NCI-H2196 (cell line): ENCODE results near the gene CTF1.
"Not testable (repeated sequence)": the region's sequence is repeated elsewhere in the genome, so short reads cannot be mapped to it uniquely, and the experiment has no call there.

Experiments
- DNase-seq: peaks from one replicate; lab custom pipeline; 2025; ENCODE audit not compliant: unreplicated experiment; lab: John Stamatoyannopoulos, UW

The CTF1 gene

DNA sequence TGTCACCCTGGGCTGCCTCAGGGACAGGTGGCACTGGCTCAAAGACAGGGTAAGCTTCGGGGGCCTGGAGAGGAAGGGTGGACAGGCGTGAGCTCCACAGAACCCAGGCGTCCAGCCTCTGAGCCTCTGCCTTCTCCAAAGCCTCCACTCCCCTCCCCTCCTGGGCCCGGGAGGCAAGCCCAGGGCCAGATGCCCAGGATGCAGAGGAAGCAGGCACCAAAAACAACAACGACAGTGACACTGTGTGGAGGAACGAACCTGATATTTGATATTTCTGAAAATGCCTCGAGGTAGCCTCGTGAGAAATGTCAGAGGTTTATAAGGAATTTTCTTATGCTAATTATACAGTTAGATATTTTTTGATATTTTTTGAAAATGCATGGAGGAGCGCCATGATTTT, 8.5 kb upstream of the CTF1 start:
- no peak for DNase-seq

DNA sequence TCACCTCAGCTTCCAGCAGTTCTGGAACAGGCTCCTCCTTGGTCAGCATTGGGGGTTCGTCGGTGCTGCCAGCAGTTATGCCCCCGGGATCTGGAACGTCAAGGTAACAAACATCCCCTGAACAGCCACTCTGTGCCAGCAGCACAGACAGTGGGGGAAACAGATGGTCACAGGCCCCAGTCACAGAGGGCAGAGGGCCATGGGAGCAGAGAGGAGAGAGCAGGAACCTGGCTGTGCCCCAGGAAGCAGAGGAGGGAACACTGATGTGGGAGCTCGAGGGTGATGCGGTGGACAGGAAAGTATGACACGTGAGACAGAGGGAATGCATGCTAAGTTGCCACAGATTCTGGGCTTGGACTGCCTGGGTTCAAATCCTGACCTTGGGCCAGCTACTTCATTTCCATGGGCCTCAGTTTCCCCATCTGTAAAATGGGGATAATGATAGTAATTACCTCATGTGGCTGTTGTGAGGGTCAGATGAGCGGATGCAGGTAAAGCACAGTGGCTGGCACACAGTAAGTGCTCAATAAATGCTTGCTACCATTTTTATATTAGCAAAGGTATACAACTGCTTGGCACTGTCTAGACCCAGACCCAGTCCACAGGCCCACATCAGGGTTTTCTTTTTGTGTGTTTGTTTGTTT, 7.4 kb upstream of the CTF1 start:
- DNase-seq: no peak

DNA sequence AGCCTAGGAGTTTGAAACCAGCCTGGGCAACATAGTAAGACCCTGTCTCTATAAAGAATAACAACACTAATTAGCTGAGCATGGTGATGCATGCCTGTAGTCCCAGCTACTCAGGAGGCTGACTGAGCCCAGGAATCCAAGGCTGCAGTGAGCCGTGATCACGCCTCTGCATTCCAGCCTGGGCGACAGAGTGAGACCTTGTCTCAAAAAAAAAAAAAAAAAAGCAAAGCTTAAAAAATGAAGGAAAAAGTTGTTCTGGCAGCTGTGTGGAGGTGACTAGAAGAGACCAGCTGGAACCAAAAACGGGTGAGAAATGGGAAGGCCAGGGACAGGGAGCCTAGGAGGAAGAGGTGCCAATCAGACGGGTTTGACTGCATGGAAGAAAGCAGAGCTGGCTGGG, 6.7 kb upstream of the CTF1 start:
- no peak for DNase-seq

DNA sequence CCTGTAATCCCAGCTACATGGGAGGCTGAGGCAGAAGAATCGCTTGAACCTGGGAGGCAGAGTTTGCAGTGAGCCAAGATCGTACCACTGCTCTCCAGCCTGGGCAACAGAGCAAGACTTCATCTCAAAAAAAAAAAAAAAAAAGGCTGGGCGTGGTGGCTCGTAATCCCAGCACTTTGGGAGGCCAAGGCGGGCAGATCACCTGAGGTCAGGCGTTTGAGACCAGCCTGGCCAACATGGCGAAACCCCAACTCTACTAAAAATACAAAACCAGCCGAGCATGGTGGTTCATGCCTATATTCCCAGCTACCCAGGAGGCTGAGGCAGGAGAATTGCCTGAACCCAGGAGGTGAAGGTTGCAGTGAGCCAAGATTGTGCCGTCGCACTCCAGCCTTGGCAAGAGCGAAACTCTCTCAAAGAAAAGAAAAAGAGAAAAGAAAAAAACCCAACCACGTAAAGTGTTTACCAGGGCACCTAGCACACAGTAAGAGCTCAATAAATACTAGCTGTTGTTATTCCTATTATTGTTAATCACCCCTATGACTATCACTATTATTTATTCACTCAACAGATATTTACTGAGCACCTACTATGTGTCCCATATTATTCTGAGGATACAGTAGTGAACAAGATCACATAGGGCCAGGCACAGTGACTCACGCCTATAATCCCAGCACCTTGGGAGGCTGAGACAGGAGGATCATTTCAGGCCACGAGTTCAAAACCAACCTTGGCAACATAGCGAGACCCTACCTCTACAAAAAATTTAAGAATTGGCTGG, 5.2 kb upstream of the CTF1 start:
- DNase-seq: not testable (repeated sequence)

DNA sequence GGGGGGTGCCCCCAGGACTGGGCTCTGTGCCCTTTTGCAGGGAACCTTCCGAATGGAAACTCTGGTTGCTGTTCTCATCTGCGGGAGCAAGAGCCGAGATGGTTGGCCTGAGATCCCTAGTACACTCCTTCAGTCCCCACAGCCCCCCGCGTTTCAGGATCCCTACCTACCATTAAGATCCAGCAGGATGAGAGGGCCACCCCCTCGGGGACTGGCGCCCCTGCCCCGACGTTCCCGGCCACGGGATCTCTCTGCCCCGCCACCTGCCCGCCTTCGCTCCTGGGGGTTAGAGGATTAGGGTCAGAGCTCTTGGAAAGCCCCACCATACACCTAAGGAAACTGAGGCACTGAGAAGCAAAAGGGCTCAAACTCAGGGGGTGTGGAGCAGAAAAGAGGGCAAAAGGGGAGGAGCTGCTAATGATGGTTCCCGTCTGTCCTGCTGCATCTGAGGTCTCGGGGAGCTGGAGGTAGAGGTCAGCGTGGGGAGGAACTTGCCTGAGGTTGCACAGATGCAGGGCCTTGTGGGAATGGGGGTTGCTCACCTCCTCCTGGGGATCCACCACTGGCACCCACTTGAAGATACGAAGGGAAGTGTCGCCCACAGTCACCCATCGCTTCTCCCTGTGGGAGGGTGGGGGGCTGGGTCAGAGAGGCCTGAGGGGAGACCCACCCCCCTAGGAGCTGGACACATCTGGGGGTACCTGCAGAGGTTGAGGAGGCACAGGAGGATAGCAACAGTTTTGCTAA, 3.6 kb upstream of the CTF1 start:
- no peak for DNase-seq

DNA sequence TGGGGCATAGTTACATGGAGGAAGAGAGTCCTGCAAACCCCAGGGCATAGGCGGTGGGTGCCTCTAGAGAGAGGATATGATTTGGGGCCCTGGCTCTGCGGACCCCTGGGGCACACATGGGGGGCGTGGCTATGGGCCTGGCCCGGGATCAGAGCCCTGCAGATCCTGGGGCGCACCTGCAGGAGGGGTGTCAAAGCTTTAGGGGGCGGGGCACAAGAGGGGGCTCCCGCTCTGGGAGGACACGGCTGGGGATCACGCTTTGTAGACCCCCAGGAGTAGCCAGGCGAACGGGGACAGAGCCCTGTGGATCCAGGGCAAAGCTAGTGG, 3.0 kb upstream of the CTF1 start:
- no peak for DNase-seq

DNA sequence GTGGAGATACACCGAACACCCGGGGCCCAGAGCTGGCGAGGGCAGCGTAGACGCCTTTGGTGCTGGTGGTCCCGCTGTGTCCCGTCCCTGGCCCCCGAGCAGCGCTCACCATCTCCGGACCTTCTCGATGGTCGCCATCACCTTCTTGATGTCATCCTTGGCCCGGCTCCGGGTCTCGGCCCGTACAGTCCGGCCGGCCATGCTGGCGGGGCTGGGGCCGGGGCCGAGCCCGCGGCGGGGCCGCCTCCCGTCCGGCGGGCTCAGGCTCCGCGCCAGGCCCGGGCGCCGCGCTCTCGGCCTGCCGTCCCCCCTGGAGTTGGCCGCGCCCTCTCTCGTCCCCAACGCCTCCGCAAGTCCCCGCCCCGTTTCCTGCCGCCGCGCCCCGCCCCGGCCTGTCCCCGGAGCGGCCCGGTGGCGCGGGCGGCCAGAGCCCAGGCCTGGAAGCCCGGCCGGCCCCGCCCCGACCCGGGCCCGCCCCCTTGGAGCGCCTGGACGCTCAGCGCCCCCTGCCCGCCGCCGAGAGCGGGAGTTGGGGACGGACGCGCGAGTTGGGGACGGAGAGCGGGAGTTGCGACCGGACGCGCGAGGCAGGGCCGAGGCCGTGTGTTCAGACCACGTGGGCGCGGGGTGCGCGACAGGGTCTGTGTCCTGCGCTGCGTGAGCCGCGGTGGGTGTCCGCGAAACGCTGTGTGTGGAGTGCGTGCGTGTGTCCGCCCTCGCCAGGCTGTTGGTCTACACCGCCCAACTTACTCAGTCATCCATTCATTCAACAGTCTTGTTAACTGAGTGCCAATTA, 2.5 kb upstream of the CTF1 start, which contains the start of gene BCL7C:
BCL7C (minus strand) TSS at position 334 of the 796 bp plus-strand sequence; CDS start at position 201, 133 bp downstream.
- peak; percentile 90 for DNase-seq

DNA sequence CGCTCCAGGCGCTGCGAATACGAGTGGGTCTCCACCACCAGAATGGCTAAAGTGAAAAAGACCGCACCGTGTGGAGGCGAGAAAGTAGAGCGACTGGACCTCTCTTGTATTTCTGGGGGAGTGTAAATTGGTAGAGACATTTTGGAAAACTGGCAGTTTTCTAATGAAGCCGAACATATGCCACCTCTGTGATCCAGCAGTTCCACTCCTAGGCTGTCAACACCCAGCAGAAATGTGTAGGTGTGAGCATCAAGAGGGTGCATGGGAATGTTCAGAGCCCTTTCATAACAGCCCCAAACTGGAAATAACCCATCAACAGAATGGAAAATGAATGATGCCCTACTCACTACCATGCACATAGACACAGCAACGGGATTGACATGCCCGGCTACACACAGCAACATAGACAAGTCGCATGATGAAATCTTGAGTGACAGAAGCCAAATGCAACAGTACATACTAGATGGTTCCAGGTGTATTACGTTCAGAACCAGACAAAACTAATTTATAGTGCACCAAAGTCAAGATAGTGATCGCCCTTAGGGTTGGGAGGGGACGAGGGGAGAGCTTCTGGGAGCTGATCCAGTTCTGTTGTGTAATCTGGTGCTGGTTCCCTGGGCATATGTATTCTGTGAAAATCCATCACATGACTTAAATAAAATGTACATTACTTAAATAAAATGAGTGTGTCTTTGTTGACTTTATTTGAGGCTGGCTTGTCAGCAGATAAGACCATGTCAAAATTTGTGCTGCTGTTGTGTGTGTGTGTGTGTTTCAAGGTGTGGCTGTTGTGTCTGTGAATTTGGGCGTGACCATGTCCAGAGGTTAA, 1.7 kb upstream of the CTF1 start:
- no peak for DNase-seq

DNA sequence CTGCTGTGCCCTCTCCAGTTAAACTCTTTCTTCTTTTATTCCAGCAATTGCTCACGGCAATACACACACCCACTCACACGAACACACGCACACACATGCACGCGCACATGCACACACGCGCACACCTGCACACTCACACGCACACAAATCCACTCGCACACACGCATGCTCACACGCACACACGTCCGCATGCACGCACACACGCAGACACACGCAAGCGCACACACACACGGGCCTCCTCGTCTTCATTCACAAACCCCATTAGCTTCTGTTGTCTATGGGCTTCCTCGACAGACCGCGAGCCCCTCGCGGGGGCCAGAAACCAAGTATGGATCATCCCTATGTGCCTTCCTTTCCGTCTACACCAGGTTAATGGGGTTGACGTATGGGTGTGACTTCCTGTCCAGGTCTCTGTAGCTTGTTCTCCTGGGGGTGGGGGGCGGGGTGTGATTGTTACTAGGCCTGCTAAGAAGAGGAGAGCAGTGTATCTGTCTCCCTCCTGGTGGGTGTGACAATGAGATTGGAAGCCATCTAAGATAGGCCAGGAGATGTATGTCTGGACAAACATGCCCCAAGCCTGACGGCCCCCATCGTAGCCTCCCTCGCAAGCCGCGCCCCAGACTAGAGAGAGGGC, 670 bp upstream of the CTF1 start:
- peak; percentile 65 for DNase-seq

DNA sequence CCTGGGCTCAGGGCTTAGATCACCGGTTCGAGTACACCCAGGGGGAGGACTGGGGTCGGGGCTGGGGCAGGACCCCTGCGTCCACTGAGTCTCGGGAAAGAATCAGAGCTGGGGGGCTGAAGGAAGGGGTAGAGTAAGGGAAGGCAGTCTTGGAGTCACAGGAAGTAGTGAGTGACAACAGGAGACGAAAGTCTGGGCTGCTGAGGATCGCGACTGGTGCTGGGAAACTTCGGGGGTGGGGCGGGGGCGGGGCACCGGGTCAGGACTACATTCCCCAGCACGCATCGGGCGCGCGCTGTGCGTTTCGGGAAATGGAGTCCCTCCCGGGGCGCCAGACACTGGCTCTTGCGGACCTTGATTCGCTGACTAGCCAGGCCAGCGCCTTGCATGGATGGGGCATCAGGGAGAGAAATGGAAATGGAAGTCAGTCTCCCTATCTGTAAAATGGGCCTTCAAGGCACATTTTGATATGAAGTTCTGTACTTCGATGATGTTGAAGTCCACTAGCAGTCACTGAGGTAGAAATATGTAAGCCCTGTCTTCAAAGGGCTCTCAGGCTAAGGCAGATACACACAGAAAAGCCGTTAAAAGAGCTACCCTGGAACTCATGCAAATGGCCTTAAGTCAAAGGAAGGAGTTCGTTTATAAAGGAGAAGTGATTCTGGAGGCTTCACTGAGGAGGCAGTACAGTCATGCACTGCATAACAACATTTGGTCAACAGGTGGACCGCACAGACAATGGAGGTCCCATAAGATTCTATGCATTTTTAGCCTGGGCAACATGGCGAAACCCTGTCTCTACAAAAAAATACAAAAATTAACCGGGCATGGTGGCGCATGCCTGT, 697 bp downstream of the CTF1 start:
- peak; percentile 95 for DNase-seq

DNA sequence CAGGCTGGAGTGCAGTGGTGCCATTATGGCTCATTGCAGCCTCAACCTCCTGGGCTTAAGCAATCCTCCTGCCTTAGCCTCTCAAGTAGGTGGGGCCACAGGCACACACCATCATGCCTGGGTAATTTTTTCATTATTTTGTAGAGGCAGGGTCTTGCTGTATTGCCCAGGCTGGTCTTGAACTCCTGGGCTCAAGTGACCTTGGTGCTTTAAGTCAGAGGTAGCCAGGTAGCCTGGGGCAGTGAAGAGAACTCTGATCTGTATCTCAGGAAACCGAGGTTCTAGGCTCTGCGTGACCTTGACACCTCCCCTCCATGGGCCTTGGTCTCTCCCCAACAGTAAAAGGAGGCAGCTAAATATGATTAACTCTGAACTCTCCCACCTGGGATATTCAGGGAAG, 3.4 kb downstream of the CTF1 start:
- no peak for DNase-seq

DNA sequence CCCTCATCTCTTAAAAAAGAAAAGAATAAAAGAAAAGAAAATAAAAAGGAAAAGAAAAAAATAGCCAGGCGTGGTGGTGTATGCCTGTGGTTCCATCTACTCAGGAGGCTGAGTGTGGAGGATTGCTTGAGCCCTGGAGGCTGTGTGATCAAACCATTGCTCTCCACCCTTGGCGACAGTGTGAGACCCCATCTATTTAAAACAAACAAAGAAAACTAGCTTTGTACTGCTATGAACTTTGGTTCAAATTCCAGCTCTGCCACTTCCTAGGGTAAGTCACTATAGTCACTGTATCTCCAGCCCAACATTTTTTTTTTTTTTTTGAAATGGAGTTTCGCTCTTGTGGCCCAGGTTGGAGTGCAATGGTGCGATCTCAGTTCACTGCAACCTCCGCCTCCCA, 4.2 kb downstream of the CTF1 start:
- no peak for DNase-seq

DNA sequence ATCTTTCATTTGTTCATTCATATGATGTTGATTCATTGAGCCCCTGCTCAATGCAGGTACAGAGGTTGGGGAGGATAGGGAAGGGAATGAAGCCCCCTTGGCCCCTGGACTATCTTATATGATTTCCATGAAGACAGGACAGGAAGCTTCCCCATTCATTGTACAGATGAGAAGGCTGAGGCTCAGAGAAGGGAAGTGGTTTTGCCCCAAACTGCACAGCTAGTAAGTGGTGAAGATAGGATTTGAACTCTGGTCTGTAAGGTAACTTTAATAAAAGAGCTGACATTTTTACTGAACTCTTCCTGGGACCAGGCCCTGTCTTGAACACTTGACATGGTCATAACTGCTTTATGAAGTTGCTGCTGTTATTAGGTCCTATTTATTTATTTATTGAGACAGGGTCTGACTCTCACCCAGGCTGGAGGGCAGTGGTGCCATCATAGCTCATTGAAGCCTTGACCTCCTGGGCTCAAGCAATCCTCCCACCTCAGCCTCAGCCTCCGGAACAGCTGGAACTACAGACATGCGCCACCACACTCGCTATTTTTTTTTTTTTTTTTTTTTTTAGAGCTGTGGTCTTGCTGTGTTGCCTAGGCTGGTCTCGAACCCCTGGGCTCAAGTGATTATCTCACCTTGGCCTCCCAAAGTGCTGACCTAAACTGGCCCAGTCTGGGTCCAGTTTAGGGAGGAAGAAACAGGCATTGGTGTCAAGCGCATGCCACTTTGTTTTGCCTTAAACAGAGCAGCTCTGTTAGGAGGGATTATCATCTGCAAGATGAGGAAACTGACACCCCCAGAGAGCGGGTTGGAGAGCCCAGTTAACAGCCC, 5.0 kb downstream of the CTF1 start:
- DNase-seq: no peak

DNA sequence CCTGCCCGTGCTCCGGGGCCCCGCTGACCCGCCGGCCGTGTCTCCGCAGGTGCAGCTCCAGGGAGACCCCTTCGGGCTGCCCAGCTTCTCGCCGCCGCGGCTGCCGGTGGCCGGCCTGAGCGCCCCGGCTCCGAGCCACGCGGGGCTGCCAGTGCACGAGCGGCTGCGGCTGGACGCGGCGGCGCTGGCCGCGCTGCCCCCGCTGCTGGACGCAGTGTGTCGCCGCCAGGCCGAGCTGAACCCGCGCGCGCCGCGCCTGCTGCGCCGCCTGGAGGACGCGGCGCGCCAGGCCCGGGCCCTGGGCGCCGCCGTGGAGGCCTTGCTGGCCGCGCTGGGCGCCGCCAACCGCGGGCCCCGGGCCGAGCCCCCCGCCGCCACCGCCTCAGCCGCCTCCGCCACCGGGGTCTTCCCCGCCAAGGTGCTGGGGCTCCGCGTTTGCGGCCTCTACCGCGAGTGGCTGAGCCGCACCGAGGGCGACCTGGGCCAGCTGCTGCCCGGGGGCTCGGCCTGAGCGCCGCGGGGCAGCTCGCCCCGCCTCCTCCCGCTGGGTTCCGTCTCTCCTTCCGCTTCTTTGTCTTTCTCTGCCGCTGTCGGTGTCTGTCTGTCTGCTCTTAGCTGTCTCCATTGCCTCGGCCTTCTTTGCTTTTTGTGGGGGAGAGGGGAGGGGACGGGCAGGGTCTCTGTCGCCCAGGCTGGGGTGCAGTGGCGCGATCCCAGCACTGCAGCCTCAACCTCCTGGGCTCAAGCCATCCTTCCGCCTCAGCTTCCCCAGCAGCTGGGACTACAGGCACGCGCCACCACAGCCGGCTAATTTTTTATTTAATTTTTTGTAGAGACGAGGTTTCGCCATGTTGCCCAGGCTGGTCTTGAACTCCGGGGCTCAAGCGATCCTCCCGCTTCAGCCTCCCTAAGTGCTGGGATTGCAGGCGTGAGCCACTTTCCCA, 5.9 kb downstream of the CTF1 start:
- peak; percentile 33 for DNase-seq

DNA sequence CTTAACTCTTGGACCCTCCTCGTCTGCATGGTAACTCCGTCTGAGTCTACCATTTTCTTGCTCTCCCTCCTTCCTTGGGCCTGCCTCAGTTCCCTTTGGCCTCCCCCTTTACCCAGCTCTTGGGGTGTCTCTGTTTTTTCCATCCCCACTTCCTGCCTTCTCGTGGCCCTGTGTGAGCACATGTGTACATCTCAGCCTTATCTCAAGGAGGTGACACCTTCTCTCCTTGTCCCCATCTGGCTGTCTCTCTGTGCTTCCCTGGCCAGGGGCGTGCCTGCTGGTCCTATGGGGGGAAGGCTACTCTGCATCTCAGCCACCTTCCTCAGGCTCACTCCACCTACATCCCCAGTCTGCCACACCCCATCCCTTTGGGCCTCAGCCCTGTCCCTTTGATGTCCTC, 6.6 kb downstream of the CTF1 start:
- DNase-seq: no peak

DNA sequence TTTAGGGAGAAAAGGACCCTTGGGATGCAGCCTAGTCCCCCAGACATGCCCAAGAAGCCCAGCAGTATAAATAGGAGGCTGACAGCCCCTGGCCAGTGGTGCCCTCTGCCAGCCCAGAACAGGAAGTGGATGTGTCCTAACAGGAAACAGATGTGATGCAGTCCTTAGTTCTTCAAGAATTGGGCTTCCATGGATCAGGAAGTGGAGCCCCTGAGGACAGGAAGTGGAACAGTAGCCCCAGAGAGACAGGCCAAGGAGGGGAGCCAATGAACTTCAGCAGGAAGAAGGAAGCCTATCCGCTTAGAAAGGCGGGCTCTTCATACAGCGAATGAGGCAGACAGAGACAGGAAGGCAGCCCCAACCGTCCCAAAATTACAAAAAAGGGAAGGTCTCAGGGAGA, 7.2 kb downstream of the CTF1 start:
- no peak for DNase-seq

DNA sequence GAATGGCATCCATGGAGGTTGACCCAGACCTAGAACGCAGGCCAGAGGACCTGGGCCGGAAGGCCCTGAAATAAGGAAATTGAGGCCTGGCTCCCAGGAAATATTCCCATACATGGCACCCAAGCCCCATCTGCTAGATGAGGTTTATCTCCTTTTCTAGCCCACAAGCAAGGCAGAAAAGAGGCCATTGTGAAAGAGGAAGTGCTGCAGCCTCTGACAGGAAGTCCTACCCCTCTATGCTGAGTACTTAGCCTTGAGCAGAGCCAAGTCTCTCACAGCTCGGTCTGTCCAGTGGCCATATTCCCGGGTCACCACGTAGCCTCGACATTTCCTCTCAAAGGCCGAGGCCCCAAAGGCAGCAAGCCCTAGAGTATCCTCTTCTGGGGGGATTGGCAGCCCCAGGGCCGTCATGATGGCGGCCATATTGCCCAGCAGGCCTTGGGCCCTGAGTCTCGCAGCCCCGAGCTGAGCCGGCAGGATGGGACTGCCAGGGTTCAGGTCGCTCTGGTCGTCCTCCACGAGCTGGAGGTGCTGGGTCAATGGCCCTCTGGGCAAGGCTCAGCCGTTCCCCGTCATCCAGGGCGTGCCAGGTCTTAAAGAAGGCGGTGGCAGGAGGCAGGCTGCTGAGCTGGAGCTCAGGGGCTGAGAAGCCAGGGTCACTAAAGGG, 7.8 kb downstream of the CTF1 start:
- DNase-seq: no peak
